WTC11 (cell line): ENCODE data around the gene XPR1. TPM values are rescaled to one million over a fixed set of nuclear protein-coding genes. Genes with fewer than 3 reads are reported as not detected.

ENCODE experiments used
- ATAC-seq: fragments of 200-7000 bp; cut with Tn5 transposase; 2 replicates; pipeline ENCODE4 v1.10.0; 2021; ENCODE audit warnings: mild to moderate bottlenecking, moderate library complexity
- CTCF ChIA-PET: fragments of 300-600 bp; sonication (Branson Sonifier 250); formaldehyde crosslinking; loops from one replicate; lab custom pipeline; 2021; ENCODE audit warnings: antibody characterized with exemption; lab: Charles Lee
- POLR2A ChIA-PET: fragments of 350-600 bp; sonication (Branson Sonifier 250); formaldehyde crosslinking; loops from one replicate; lab custom pipeline; 2021; ENCODE audit warnings: antibody characterized with exemption; lab: Charles Lee
- DNase-seq: peaks from one replicate; pipeline ENCODE4 v3.0.0; 2021; ENCODE audit warnings: low spot score
- H3K27ac Mint-ChIP-seq: 2 replicates; pipeline ENCODE4 v1.8.0; 2021; ENCODE audit warnings: mixed read lengths
- H3K27me3 Mint-ChIP-seq: 2 replicates; pipeline ENCODE4 v1.8.0; 2021; ENCODE audit warnings: low read depth, mild to moderate bottlenecking, moderate library complexity, mixed read lengths
- H3K36me3 Mint-ChIP-seq: 2 replicates; pipeline ENCODE4 v1.8.0; 2021; ENCODE audit warnings: mixed read lengths
- H3K4me1 Mint-ChIP-seq: 2 replicates; pipeline ENCODE4 v1.8.0; 2022; ENCODE audit warnings: mixed read lengths
- H3K4me3 Mint-ChIP-seq: 2 replicates; pipeline ENCODE4 v1.8.0; 2021; ENCODE audit warnings: mild to moderate bottlenecking, moderate library complexity, mixed read lengths
- H3K9me3 Mint-ChIP-seq: 2 replicates; pipeline ENCODE4 v1.8.0; 2021; ENCODE audit warnings: mixed read lengths
- ATF1 ChIP-seq: sonication (generic); formaldehyde crosslinking; IDR thresholded peaks from 2 replicates; pipeline ENCODE4 v1.8.1; 2023; ENCODE audit warnings: mild to moderate bottlenecking, moderate library complexity, missing genetic modification reagents
- FOXK1 ChIP-seq: sonication (generic); formaldehyde crosslinking; IDR thresholded peaks from 2 replicates; pipeline ENCODE4 v1.8.0; 2022; ENCODE audit warnings: mild to moderate bottlenecking, moderate library complexity, missing genetic modification reagents
- MXD4 ChIP-seq: fragments of 250-450 bp; sonication (Bioruptor Pico); IDR thresholded peaks from 2 replicates; pipeline ENCODE4 v1.8.0; 2021; ENCODE audit warnings: mild to moderate bottlenecking, moderate library complexity, borderline replicate concordance
- NR1H2 ChIP-seq: sonication (generic); formaldehyde crosslinking; IDR thresholded peaks from 2 replicates; pipeline ENCODE4 v1.9.0; 2021; ENCODE audit warnings: mild to moderate bottlenecking, moderate library complexity, missing genetic modification reagents
- NR2C2 ChIP-seq: sonication (generic); formaldehyde crosslinking; IDR thresholded peaks from 2 replicates; pipeline ENCODE4 v1.8.0; 2022; ENCODE audit warnings: mild to moderate bottlenecking, missing genetic modification reagents
- SMAD3 ChIP-seq: sonication (generic); formaldehyde crosslinking; IDR thresholded peaks from 2 replicates; pipeline ENCODE4 v1.8.0; 2022; ENCODE audit warnings: missing genetic modification reagents, mild to moderate bottlenecking, borderline replicate concordance
- SOX15 ChIP-seq: fragments of 250-450 bp; sonication (Bioruptor Pico); IDR thresholded peaks from 2 replicates; pipeline ENCODE4 v1.9.0; 2021; ENCODE audit warnings: mild to moderate bottlenecking
- SP1 ChIP-seq: sonication (generic); formaldehyde crosslinking; conservative IDR thresholded peaks from 2 replicates; pipeline ENCODE4 v1.8.1; 2022; ENCODE audit warnings: missing genetic modification reagents
- TEAD4 ChIP-seq: sonication (generic); formaldehyde crosslinking; IDR thresholded peaks from 2 replicates; pipeline ENCODE4 v1.8.0; 2022; ENCODE audit warnings: mild to moderate bottlenecking, missing genetic modification reagents
- TP53 ChIP-seq: sonication (generic); formaldehyde crosslinking; IDR thresholded peaks from 2 replicates; pipeline ENCODE4 v1.8.1; 2023; ENCODE audit warnings: mild to moderate bottlenecking, missing genetic modification reagents
- ZNF317 ChIP-seq: sonication (generic); formaldehyde crosslinking; IDR thresholded peaks from 2 replicates; pipeline ENCODE4 v1.8.1; 2023; ENCODE audit warnings: low read depth, mild to moderate bottlenecking, moderate library complexity, missing genetic modification reagents, borderline replicate concordance
- total RNA-seq: library from RNA; stranded (reverse); gene quantifications from 3 replicates; pipeline ENCODE4 v1.2.3, GENCODE V29; 2021
- TF ChIP-seq, protein P1 (sequence below): fragments of 250-450 bp; sonication (Bioruptor Pico); IDR thresholded peaks from 2 replicates; pipeline ENCODE4 v1.9.0; 2021; ENCODE audit warnings: mild to moderate bottlenecking
- TF ChIP-seq, protein P2 (sequence below): fragments of 250-450 bp; sonication (Bioruptor Pico); IDR thresholded peaks from 2 replicates; pipeline ENCODE4 v2.1.2; 2022; ENCODE audit warnings: mild to moderate bottlenecking, moderate library complexity
- TF ChIP-seq, protein P3 (sequence below): sonication (generic); formaldehyde crosslinking; IDR thresholded peaks from 2 replicates; pipeline ENCODE4 v1.8.0; 2022; ENCODE audit warnings: mild to moderate bottlenecking, missing genetic modification reagents
- TF ChIP-seq, protein P4 (sequence below): fragments of 200-600 bp; IDR thresholded peaks from 2 replicates; pipeline ENCODE4 v1.8.0; 2022; ENCODE audit warnings: antibody characterized with exemption
- TF ChIP-seq, protein P5 (sequence below): sonication (generic); formaldehyde crosslinking; IDR thresholded peaks from 2 replicates; pipeline ENCODE4 v1.8.1; 2022; ENCODE audit warnings: missing genetic modification reagents, borderline replicate concordance

The XPR1 gene
- total RNA-seq, 1 experiment from 2014 or later, result 34.6 TPM

DNA sequence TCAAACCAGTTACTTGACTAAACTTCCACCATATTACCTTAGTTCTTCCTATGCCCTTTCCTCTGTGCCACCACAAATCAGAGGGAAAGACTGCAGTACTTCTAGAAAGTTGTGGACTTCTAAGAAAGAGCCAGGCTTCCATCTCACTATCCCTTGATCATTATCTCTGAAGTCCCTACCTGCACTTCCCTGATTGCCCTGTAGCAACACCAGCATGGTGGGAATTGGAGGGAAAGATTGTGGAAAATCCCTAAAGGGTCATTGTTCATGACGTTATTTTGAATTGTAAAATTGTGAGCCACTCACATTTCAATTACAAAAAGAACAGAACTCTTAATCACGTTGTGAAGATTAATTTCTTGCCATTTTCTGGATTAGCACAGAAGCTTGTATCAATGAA lies 257.5 kb downstream of the XPR1 start:
- no peak for TF ChIP-seq SOX15 (CRISPR knock-in tag)
- TF ChIP-seq, protein P1, sequence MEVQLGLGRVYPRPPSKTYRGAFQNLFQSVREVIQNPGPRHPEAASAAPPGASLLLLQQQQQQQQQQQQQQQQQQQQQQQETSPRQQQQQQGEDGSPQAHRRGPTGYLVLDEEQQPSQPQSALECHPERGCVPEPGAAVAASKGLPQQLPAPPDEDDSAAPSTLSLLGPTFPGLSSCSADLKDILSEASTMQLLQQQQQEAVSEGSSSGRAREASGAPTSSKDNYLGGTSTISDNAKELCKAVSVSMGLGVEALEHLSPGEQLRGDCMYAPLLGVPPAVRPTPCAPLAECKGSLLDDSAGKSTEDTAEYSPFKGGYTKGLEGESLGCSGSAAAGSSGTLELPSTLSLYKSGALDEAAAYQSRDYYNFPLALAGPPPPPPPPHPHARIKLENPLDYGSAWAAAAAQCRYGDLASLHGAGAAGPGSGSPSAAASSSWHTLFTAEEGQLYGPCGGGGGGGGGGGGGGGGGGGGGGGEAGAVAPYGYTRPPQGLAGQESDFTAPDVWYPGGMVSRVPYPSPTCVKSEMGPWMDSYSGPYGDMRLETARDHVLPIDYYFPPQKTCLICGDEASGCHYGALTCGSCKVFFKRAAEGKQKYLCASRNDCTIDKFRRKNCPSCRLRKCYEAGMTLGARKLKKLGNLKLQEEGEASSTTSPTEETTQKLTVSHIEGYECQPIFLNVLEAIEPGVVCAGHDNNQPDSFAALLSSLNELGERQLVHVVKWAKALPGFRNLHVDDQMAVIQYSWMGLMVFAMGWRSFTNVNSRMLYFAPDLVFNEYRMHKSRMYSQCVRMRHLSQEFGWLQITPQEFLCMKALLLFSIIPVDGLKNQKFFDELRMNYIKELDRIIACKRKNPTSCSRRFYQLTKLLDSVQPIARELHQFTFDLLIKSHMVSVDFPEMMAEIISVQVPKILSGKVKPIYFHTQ (CRISPR knock-in tag), result no peak
- TF ChIP-seq ZNF317 (CRISPR knock-in tag), result no peak
- TF ChIP-seq SP1 (CRISPR knock-in tag), result no peak
- TF ChIP-seq SMAD3 (CRISPR knock-in tag), result no peak
- ATAC-seq (peak; percentile 52; the same call in 1 of the 2 replicates), DNase-seq (no peak)
- H3K27me3 Mint-ChIP-seq, result no peaks in the 10 kb centered on the region
- POLR2A ChIA-PET, result no interaction called here
- H3K4me3 Mint-ChIP-seq, result no peak overlapping the region
- no peaks in the 10 kb centered on the region for H3K9me3 Mint-ChIP-seq
- H3K36me3 Mint-ChIP-seq, result no peaks in the 10 kb centered on the region
- no peak overlapping the region for H3K27ac Mint-ChIP-seq
- CTCF ChIA-PET, result no interaction called here
- H3K4me1 Mint-ChIP-seq, result peaks cover 5% of the 10 kb centered on the region

DNA sequence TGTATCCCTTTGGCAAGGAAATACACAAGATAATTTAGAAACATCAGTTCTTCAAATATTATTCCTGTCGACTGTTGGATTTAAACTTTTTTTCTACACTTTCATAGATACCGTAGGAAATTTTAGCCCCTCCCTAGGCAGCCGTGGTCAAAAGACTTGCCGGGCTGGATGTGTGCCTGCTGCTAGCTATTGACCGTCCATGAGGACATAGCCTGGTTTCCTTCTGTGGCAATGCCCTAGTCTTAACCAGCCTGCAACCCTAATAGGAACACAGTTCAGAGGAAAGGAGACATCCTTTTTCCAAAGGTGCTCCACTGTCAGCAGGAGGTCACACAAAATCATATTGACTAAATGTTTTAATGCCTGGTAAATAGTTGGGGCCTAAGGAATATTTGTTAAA lies 260.4 kb downstream of the XPR1 start:
- ATAC-seq (no peak), DNase-seq (no peak)
- no peak overlapping the region for H3K4me3 Mint-ChIP-seq
- H3K9me3 Mint-ChIP-seq, result no peaks in the 10 kb centered on the region
- no peak overlapping the region for H3K27ac Mint-ChIP-seq
- no peaks in the 10 kb centered on the region for H3K27me3 Mint-ChIP-seq
- ChIA-PET CTCF (interaction anchor here (0.8 to 1.0 kb wide), 2 partner anchors 11 to 250 kb away, joined by 3 to 4 read pairs; no protein-coding TSS in a partner anchor), POLR2A (interaction anchor here (0.6 kb wide), 1 partner anchor 738 kb away, joined by 3 read pairs; the partner anchor contains the start of gene QSOX1)
- no peaks in the 10 kb centered on the region for H3K36me3 Mint-ChIP-seq
- TF ChIP-seq SMAD3 (CRISPR knock-in tag) (no peak), ATF1 (CRISPR knock-in tag) (no peak)
- TF ChIP-seq, protein P2, sequence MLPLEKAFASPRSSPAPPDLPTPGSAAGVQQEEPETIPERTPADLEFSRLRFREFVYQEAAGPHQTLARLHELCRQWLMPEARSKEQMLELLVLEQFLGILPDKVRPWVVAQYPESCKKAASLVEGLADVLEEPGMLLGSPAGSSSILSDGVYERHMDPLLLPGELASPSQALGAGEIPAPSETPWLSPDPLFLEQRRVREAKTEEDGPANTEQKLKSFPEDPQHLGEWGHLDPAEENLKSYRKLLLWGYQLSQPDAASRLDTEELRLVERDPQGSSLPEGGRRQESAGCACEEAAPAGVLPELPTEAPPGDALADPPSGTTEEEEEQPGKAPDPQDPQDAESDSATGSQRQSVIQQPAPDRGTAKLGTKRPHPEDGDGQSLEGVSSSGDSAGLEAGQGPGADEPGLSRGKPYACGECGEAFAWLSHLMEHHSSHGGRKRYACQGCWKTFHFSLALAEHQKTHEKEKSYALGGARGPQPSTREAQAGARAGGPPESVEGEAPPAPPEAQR (CRISPR knock-in tag), result no peak
- TF ChIP-seq, protein P3, sequence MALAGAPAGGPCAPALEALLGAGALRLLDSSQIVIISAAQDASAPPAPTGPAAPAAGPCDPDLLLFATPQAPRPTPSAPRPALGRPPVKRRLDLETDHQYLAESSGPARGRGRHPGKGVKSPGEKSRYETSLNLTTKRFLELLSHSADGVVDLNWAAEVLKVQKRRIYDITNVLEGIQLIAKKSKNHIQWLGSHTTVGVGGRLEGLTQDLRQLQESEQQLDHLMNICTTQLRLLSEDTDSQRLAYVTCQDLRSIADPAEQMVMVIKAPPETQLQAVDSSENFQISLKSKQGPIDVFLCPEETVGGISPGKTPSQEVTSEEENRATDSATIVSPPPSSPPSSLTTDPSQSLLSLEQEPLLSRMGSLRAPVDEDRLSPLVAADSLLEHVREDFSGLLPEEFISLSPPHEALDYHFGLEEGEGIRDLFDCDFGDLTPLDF (CRISPR knock-in tag), result no peak
- H3K4me1 Mint-ChIP-seq, result peaks cover 5% of the 10 kb centered on the region

DNA sequence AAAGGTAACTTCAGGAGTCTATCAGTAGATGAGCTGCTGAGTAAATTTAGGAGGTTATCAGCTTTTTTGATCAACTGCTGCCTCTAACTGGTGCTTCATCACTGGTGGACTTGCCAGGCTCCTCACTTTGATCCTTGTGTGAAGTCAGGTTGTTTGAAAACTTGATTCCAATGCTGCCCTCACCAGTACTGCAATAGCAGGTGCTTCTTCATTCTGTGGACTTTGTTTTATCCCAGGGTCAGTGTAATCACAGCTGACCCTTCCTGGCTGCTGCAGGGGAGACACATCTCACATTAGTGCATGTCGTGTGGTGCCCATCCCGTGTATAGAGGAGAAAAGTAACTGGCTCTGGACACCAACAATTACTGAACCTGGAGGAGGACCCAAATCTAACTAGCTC lies 260.9 kb downstream of the XPR1 start:
- H3K4me3 Mint-ChIP-seq, result no peak overlapping the region
- no peak overlapping the region for H3K27ac Mint-ChIP-seq
- no peaks in the 10 kb centered on the region for H3K36me3 Mint-ChIP-seq
- no peaks in the 10 kb centered on the region for H3K27me3 Mint-ChIP-seq
- peaks cover 5% of the 10 kb centered on the region for H3K4me1 Mint-ChIP-seq
- ChIA-PET CTCF (interaction anchor here (0.8 to 1.0 kb wide), 2 partner anchors 11 to 250 kb away, joined by 3 to 4 read pairs; no protein-coding TSS in a partner anchor), POLR2A (interaction anchor here (0.6 kb wide), 1 partner anchor 738 kb away, joined by 3 read pairs; the partner anchor contains the start of gene QSOX1)
- no peaks in the 10 kb centered on the region for H3K9me3 Mint-ChIP-seq
- no peak for DNase-seq
- no peak for ATAC-seq
- TF ChIP-seq NR1H2 (CRISPR knock-in tag) (no peak), NR2C2 (CRISPR knock-in tag) (no peak), MXD4 (CRISPR knock-in tag) (no peak), TEAD4 (CRISPR knock-in tag) (no peak), FOXK1 (CRISPR knock-in tag) (no peak), TP53 (CRISPR knock-in tag) (no peak)
- TF ChIP-seq, protein P4, sequence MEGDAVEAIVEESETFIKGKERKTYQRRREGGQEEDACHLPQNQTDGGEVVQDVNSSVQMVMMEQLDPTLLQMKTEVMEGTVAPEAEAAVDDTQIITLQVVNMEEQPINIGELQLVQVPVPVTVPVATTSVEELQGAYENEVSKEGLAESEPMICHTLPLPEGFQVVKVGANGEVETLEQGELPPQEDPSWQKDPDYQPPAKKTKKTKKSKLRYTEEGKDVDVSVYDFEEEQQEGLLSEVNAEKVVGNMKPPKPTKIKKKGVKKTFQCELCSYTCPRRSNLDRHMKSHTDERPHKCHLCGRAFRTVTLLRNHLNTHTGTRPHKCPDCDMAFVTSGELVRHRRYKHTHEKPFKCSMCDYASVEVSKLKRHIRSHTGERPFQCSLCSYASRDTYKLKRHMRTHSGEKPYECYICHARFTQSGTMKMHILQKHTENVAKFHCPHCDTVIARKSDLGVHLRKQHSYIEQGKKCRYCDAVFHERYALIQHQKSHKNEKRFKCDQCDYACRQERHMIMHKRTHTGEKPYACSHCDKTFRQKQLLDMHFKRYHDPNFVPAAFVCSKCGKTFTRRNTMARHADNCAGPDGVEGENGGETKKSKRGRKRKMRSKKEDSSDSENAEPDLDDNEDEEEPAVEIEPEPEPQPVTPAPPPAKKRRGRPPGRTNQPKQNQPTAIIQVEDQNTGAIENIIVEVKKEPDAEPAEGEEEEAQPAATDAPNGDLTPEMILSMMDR, result no peak
- TF ChIP-seq, protein P5, sequence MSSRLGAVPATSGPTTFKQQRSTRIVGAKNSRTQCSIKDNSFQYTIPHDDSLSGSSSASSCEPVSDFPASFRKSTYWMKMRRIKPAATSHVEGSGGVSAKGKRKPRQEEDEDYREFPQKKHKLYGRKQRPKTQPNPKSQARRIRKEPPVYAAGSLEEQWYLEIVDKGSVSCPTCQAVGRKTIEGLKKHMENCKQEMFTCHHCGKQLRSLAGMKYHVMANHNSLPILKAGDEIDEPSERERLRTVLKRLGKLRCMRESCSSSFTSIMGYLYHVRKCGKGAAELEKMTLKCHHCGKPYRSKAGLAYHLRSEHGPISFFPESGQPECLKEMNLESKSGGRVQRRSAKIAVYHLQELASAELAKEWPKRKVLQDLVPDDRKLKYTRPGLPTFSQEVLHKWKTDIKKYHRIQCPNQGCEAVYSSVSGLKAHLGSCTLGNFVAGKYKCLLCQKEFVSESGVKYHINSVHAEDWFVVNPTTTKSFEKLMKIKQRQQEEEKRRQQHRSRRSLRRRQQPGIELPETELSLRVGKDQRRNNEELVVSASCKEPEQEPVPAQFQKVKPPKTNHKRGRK (CRISPR knock-in tag), result no peak
- TF ChIP-seq, all 79 proteins: peak for 0
